Liver (tissue), 9 donors: ENCODE measurements around the gene ERMARD. TPM values are rescaled to one million over a fixed set of nuclear protein-coding genes. Genes with fewer than 3 reads are reported as not detected.

Experiments
- DNase-seq: peaks from one replicate; pipeline ENCODE4 v3.0.0-alpha.2; 2017; ENCODE audit warnings: low spot score
- H3K27ac ChIP-seq, 2 donors: one replicate each; pipeline ENCODE4 v1.7.0; 2013; ENCODE audit warnings: inconsistent platforms in 2 of 2, low read length in 2 of 2, control low read depth in 1 of 2, low read depth in 1 of 2, mild to moderate bottlenecking in 1 of 2
- H3K27me3 ChIP-seq, 4 donors: one replicate each; pipeline versions ENCODE4 v1.6.1 to v1.7.0; 2013; ENCODE audit warnings: low read length in 3 of 4, inconsistent platforms in 1 of 4, mild to moderate bottlenecking in 1 of 4, moderate library complexity in 1 of 4; ENCODE audit not compliant: control insufficient read depth in 4 of 4, insufficient read depth in 4 of 4
- H3K36me3 ChIP-seq, 4 donors: one replicate each; pipeline versions ENCODE4 v1.6.1 to v1.7.0; 2013; ENCODE audit warnings: low read length in 3 of 4, mild to moderate bottlenecking in 3 of 4, low read depth in 1 of 4, moderate library complexity in 1 of 4; ENCODE audit not compliant: control insufficient read depth in 4 of 4, insufficient read depth in 3 of 4
- H3K4me1 ChIP-seq, 4 donors: one replicate each; pipeline versions ENCODE4 v1.6.1 to v1.7.0; 2013; ENCODE audit warnings: low read length in 3 of 4, mild to moderate bottlenecking in 3 of 4, moderate library complexity in 1 of 4; ENCODE audit not compliant: control insufficient read depth in 4 of 4, insufficient read depth in 4 of 4
- H3K4me3 ChIP-seq, 3 donors: one replicate each; pipeline versions ENCODE4 v1.6.1 to v1.7.0; 2013; ENCODE audit warnings: low read length in 3 of 3, control low read depth in 1 of 3, low read depth in 1 of 3, mild to moderate bottlenecking in 1 of 3
- H3K9ac ChIP-seq, 2 donors: one replicate each; pipeline ENCODE4 v1.7.0; 2013; ENCODE audit warnings: low read length in 2 of 2, mild to moderate bottlenecking in 2 of 2, moderate library complexity in 2 of 2, control low read depth in 1 of 2, low read depth in 1 of 2
- H3K9me3 ChIP-seq, 4 donors: one replicate each; pipeline versions ENCODE4 v1.6.1 to v1.7.0; 2013; ENCODE audit warnings: low read length in 3 of 4; ENCODE audit not compliant: control insufficient read depth in 4 of 4
- ATF3 ChIP-seq: IDR thresholded peaks from 2 replicates; pipeline ENCODE4 v1.6.1; 2016; ENCODE audit warnings: antibody characterized with exemption
- CTCF ChIP-seq: fragments of 150-350 bp; IDR thresholded peaks from 2 replicates; pipeline ENCODE4 v1.5.1; 2017; ENCODE audit warnings: improper control_type of control experiment, low read depth, low read length; ENCODE audit not compliant: missing input control
- EGR1 ChIP-seq, 2 donors: IDR thresholded peaks; 2 replicates each; pipeline ENCODE4 v1.6.1; 2016 to 2018; ENCODE audit warnings: antibody characterized with exemption in 2 of 2, low read depth in 2 of 2
- FOXA1 ChIP-seq: IDR thresholded peaks from 2 replicates; pipeline ENCODE4 v1.6.1; 2016; ENCODE audit warnings: antibody characterized with exemption
- FOXA2 ChIP-seq: IDR thresholded peaks from 2 replicates; pipeline ENCODE4 v1.6.1; 2016; ENCODE audit warnings: antibody characterized with exemption
- GABPA ChIP-seq, 2 donors: IDR thresholded peaks in 1 of 2; conservative IDR thresholded peaks in 1 of 2; 2 replicates each; pipeline ENCODE4 v1.6.1; 2016; ENCODE audit warnings: antibody characterized with exemption in 2 of 2, mild to moderate bottlenecking in 1 of 2, moderate library complexity in 1 of 2
- HNF4A ChIP-seq, 2 donors: conservative IDR thresholded peaks; 2 replicates each; pipeline ENCODE4 v1.6.1; 2016; ENCODE audit warnings: antibody characterized with exemption in 2 of 2, mild to moderate bottlenecking in 2 of 2
- HNF4G ChIP-seq: IDR thresholded peaks from 2 replicates; pipeline ENCODE4 v1.6.1; 2016; ENCODE audit warnings: antibody characterized with exemption
- MAX ChIP-seq: IDR thresholded peaks from 2 replicates; pipeline ENCODE4 v1.6.1; 2016; ENCODE audit warnings: antibody characterized with exemption
- NR2F2 ChIP-seq: IDR thresholded peaks from 2 replicates; pipeline ENCODE4 v1.6.1; 2016; ENCODE audit warnings: antibody characterized with exemption
- RAD21 ChIP-seq, 2 donors: IDR thresholded peaks; 2 replicates each; pipeline ENCODE4 v1.6.1; 2016; ENCODE audit warnings: antibody characterized with exemption in 2 of 2, mild to moderate bottlenecking in 2 of 2
- REST ChIP-seq: IDR thresholded peaks from 2 replicates; pipeline ENCODE4 v1.6.1; 2016; ENCODE audit warnings: antibody characterized with exemption, mild to moderate bottlenecking
- RXRA ChIP-seq, 2 donors: IDR thresholded peaks; 2 replicates each; pipeline ENCODE4 v1.6.1; 2017 to 2018; ENCODE audit warnings: antibody characterized with exemption in 2 of 2, mild to moderate bottlenecking in 1 of 2
- SP1 ChIP-seq: IDR thresholded peaks from 2 replicates; pipeline ENCODE4 v1.6.1; 2018; ENCODE audit warnings: antibody characterized with exemption, mild to moderate bottlenecking
- TAF1 ChIP-seq: conservative IDR thresholded peaks from 2 replicates; pipeline ENCODE4 v1.6.1; 2016; ENCODE audit warnings: antibody characterized with exemption, mild to moderate bottlenecking
- YY1 ChIP-seq: IDR thresholded peaks from 2 replicates; pipeline ENCODE4 v1.6.1; 2016; ENCODE audit warnings: antibody characterized with exemption, mild to moderate bottlenecking
- WGBS: extraction: QIAGEN DNeasy Blood & Tissue Kit; methylation state at CpG from one replicate; pipeline ENCODE4 v1.1.7; 2013; 5-methylcytosine and 5-hydroxymethylcytosine counted together
- polyA plus RNA-seq, 2 donors: library from polyadenylated mRNA; stranded (reverse) in 1 of 2; unstranded in 1 of 2; fragments of 200-250 nt in 1 of 2; fragments of >200 nt in 1 of 2; fragmentation: Nextera tagmentation in 1 of 2; extraction: Ambion mirVana in 1 of 2; gene quantifications; one replicate each; pipeline versions ENCODE4 v1.2.1 to v1.2.3, GENCODE V29; 2013 to 2015
- total RNA-seq, 2 donors: library from RNA; depleted of rRNA; stranded (reverse); fragments of >200 nt; gene quantifications; one replicate each; pipeline ENCODE4 v1.2.3, GENCODE V29; 2014
- donor health status: healthy.
- donor health status: healthy.
- donor health status: healthy.
- donor health status: healthy.
- donor health status: healthy.

Gene ERMARD
- total and polyA plus RNA-seq, 4 donors: 10.1 to 20.7 (median 14.0) TPM

DNA sequence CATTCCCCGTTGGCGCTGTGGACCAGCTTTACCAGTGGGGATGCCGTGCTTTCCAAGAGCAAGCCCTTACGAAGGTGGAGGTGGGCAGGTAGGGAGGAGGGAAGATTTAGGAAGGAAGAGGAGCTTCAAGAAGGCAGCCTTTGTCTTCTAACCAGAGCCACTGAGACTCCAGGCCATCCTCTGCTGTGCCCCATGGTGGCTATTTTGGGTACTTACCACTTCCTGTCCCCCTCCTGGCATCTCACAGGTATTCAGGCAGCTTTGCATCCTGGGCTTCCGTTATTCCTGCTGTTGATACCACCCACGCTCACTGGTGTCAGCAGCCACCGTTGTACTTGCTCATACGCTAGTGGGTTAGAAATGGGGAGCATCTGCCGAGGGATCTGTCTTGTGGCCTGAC, 22.9 kb downstream of the ERMARD start:
- no peak overlapping the region for H3K4me3 ChIP-seq
- H3K36me3 ChIP-seq: peaks cover 5 to 46% (median 29%) of the 10 kb centered on the region in 4 donors
- no peaks in the 10 kb centered on the region for H3K4me1 ChIP-seq
- H3K9me3 ChIP-seq: no peaks in the 10 kb centered on the region
- 96% methylated on average over 9 of the region's 9 CpGs for WGBS
- no peak overlapping the region for H3K9ac ChIP-seq
- no peak for TF ChIP-seq NR2F2
- TF ChIP-seq TAF1: no peak
- no peak for DNase-seq
- H3K27ac ChIP-seq: no peak overlapping the region
- H3K27me3 ChIP-seq: no peaks in the 10 kb centered on the region

GRCh38 chr6:169775321-169775720, 23.9 kb downstream of the ERMARD start:
- Histone ChIP-seq H3K36me3 (peaks cover 5 to 53% (median 33%) of the 10 kb centered on the region in 4 donors), H3K9ac (no peak overlapping the region), H3K4me3 (no peak overlapping the region), H3K4me1 (no peaks in the 10 kb centered on the region), H3K27me3 (no peaks in the 10 kb centered on the region), H3K9me3 (no peaks in the 10 kb centered on the region), H3K27ac (no peak overlapping the region)
- 94% methylated on average over 10 of the region's 10 CpGs for WGBS
- TF ChIP-seq HNF4A (conservative IDR thresholded peaks at IDR 0.05) (no peak), RXRA (IDR thresholded peaks at IDR 0.05) (no peak), YY1 (no peak), NR2F2 (no peak), HNF4G (no peak), SP1 (no peak), ATF3 (no peak)
- DNase-seq: no peak

DNA sequence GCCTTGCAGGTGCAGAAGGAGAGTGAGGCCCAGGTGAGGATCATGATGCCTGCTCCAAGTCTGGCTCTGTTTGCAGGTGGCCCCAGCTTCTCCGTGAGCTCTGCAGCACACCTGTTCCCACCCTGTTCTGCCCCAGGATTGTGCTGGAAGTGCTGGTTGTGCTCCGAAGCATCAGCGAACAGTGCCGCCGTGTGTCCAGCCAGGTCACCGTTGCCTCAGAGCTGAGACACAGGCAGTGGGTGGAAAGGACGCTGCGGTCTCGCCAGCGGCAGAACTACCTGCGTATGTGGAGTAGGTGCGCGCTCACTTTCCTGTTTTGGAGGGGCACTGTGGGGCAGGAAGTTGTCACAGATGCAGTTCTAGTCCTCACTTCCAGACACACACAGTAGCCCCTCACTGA, 25.0 kb downstream of the ERMARD start:
- H3K36me3 ChIP-seq: peaks cover 5 to 57% (median 36%) of the 10 kb centered on the region in 4 donors
- H3K9me3 ChIP-seq: no peaks in the 10 kb centered on the region
- no peak overlapping the region for H3K9ac ChIP-seq
- H3K27me3 ChIP-seq: no peaks in the 10 kb centered on the region
- H3K4me3 ChIP-seq: no peak overlapping the region
- no peak for DNase-seq
- no peaks in the 10 kb centered on the region for H3K4me1 ChIP-seq
- 95% methylated on average over 13 of the region's 13 CpGs for whole genome bisulfite sequencing
- TF ChIP-seq MAX (no peak), FOXA2 (no peak), CTCF (no peak), SP1 (no peak)
- no peak overlapping the region for H3K27ac ChIP-seq

DNA sequence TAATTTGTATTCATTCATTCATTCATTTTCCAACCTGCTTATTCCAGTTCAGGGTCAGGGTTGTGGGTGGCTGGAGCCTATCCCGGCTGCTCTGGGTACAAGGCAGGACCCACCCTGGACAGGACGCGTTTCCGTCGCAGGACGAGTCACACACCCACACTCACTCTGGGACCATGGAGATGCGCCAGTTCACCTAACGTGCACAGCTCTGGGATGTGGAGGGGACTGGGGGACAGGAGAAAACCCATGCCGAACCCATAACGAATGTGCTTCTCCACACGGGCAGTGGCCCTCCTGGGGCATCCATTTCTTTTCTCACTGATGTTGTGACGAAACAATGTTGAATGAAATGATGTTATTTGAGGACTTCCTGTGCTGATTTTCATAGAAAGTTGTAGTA, 26.5 kb downstream of the ERMARD start:
- no peak overlapping the region for H3K4me3 ChIP-seq
- no peaks in the 10 kb centered on the region for H3K4me1 ChIP-seq
- 96% methylated on average over 12 of the region's 12 CpGs for WGBS
- no peaks in the 10 kb centered on the region for H3K27me3 ChIP-seq
- H3K9me3 ChIP-seq: no peaks in the 10 kb centered on the region
- DNase-seq: no peak
- peaks cover 2 to 56% (median 33%) of the 10 kb centered on the region in 4 donors for H3K36me3 ChIP-seq
- H3K9ac ChIP-seq: no peak overlapping the region
- no peak overlapping the region for H3K27ac ChIP-seq
- TF ChIP-seq HNF4G (no peak), FOXA2 (no peak), NR2F2 (no peak), YY1 (no peak), GABPA (IDR thresholded peaks at IDR 0.05 in 1 of 2, conservative IDR thresholded peaks at IDR 0.05 in 1 of 2) (no peak), HNF4A (conservative IDR thresholded peaks at IDR 0.05) (no peak), EGR1 (IDR thresholded peaks at IDR 0.05; ENCODE audit: low read depth in 2 of 2) (no peak), REST (no peak), FOXA1 (no peak), RXRA (IDR thresholded peaks at IDR 0.05) (no peak), ATF3 (no peak), RAD21 (IDR thresholded peaks at IDR 0.05) (no peak)
